22Rv1 (cell line): ENCODE measurements around the gene APC2.

Source experiments
- H3K27ac ChIP-seq: fragments of 450-650 bp; 2 replicates; pipeline ENCODE4 v1.5.1; 2017
- ZFX ChIP-seq: fragments of 450-650 bp; IDR thresholded peaks from 2 replicates; pipeline ENCODE4 v1.6.1; 2017; ENCODE audit warnings: antibody characterized with exemption, borderline replicate concordance
- TF ChIP-seq, protein P1 (sequence below): fragments of 450-650 bp; IDR thresholded peaks from 2 replicates; pipeline ENCODE4 v1.5.1; 2017; ENCODE audit warnings: mild to moderate bottlenecking

APC2 gene

GRCh38 chr19:1507192-1507660, 57.3 kb downstream of the APC2 start:
- TF ChIP-seq ZFX, result no peak
- TF ChIP-seq, protein P1, sequence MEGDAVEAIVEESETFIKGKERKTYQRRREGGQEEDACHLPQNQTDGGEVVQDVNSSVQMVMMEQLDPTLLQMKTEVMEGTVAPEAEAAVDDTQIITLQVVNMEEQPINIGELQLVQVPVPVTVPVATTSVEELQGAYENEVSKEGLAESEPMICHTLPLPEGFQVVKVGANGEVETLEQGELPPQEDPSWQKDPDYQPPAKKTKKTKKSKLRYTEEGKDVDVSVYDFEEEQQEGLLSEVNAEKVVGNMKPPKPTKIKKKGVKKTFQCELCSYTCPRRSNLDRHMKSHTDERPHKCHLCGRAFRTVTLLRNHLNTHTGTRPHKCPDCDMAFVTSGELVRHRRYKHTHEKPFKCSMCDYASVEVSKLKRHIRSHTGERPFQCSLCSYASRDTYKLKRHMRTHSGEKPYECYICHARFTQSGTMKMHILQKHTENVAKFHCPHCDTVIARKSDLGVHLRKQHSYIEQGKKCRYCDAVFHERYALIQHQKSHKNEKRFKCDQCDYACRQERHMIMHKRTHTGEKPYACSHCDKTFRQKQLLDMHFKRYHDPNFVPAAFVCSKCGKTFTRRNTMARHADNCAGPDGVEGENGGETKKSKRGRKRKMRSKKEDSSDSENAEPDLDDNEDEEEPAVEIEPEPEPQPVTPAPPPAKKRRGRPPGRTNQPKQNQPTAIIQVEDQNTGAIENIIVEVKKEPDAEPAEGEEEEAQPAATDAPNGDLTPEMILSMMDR, result no peak
- H3K27ac ChIP-seq, result peak overlapping the region; percentile 89

DNA sequence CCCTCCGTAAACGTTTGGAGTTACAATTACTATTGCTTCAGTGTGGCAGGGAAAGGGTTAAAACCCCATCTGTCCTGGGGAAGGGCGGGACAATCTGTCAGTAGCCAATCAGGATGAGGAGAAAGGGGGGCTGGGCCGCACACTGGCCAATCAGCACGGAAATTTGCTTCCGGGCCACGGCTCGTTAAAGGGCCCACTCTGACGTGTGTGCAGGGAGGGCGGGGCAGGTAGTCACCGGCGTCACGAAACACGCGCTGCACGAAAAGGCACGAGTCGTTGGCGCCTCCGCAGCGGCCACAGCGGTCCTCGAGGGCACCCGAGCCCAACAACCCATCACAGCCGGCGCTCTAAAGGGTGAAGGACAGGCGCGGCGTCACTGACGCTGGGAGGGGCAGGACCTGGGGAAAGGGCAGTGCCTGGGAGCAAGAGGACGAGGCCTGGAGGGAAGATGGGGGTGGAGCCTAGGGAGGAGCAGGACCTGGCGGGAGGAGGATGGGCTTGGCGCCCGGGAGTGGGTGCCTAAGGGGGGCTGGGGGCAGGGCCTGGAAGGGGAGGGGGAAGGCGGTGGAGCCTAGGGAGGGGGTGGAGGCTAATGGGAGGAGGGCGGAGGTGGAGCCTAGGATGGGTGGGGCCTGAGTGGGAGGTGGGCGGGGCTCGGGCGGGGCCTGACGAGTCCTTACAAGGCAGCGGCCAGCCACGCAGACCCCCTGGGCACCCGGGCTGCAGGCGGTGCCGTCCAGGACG, 58.0 kb downstream of the APC2 start:
- TF ChIP-seq, protein P1, result no peak
- H3K27ac ChIP-seq, result peak overlapping the region; percentile 89

- H3K27ac ChIP-seq, result peak overlapping the region; percentile 89
- TF ChIP-seq ZFX, result no peak
- TF ChIP-seq, protein P1, result no peak
Observed at GRCh38 chr19:1508507-1508856, 58.6 kb downstream of the APC2 start.

- TF ChIP-seq ZFX, result no peak
- TF ChIP-seq, protein P1, result no peak
- no peak overlapping the region for H3K27ac ChIP-seq
Observed at GRCh38 chr19:1509602-1510441, 59.9 kb downstream of the APC2 start.

DNA sequence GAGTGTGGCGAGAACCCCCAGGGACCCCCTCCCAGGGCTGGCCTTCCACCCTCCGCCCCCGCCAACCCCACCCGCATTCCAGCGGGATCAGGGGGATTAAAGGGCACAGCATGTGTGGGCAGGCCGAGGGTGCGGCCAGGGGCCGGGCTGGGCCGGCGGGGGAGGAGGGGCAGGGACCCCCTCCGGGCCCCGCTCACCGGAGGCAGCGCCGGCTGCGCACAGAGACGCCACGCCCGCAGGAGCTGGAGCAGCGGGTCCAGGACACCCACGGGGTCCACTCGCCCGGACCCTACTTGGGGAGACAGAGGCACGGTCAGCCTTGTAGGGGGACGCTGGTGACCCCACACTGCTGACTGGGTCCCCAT, 60.5 kb downstream of the APC2 start:
- TF ChIP-seq, protein P1, result no peak
- no peak for TF ChIP-seq ZFX
- H3K27ac ChIP-seq, result no peak overlapping the region

GRCh38 chr19:1510807-1511206, 60.9 kb downstream of the APC2 start:
- TF ChIP-seq ZFX, result no peak
- H3K27ac ChIP-seq, result no peak overlapping the region

DNA sequence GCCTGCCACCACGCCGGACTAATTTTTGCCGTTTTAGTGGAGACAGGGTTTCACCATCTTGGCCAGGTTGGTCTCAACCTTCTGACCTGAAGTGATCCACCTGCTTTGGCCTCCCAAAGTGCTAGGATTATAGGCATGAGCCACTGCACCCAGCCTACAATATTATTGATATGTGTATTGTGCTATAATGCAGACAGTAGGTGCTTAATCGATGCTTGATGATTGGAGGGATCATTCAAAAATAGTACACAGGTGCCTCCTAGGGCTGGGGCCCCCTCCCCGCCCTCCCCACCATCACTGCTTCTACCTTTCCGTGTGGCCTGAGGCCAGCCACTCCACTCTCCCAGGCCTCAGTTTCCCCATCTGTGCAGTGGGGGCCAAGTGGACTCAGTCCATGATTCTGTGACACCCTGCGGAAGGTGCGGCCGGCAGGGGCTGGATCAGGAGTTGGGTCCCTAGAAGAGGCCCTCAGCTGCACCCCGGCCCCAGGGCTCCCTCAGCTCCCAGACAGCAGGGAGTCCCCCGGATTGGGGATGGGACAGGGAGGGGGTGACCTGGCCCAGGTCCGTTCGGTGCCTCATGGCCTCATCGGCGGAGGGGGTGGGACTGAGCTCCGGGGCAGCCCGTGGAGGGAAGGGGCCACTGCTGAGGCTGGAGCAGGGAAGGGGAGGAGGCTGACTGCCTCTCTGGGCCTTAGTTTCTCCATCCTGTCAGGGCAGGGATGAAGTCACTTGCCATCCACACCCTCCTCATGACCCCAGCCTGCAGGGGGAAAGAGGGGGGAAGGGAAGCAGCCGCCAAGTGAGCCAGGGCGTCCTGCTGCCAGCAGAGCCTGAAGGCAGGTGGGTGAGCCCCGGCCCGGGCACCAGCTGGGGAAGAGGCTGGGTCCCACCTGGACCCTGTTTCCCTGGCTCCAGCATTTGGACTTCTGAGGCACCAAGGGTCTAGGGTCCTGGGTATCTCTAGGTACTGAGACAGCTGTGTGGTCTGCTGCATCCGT, 61.7 kb downstream of the APC2 start:
- TF ChIP-seq, protein P1, result no peak
- no peak for TF ChIP-seq ZFX

More for the DNA sequence above, 61.7 kb downstream of the APC2 start:
- H3K27ac ChIP-seq, result no peak overlapping the region
